HG03108 (cell line): ENCODE measurements around the gene ARHGAP40.
A peak's percentile ranks its signal among the peaks of the same experiment; 100 is the strongest.

Experiments
- ATAC-seq: cut with Tn5 transposase; IDR thresholded peaks from one replicate; pipeline ENCODE4 v1.9.1; 2021; ENCODE audit warnings: moderate library complexity; ENCODE audit not compliant: unreplicated experiment

The ARHGAP40 gene

DNA sequence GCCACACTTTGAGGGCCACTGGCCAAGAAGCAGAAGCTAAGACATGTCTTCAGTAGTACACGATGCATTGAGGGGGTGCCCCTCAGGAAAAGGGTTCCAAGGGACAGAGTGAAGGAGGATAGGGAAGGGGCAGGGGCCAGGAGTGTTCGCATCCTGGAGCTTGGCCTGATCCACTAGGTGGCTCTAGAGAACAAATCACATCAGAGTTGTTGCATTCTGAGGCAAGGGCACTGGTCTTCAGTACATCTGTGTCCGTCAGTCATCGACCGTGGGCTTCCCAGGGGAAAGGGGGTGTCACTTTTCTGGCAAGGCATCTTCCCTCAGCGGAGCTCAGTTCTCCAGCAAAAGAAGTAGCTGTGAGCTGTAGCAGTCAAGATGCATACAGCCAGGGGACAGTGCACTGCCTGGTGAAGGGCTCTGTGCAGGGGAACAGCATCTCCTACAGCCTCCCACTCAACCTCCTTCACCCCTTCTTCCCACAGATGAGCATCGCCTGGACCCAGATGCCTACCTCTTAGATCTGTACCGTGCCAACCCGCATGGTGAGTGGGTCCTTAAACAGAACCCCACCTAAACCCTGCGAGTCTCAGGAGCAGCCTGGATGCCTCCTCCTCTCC lies 47.8 kb downstream of the ARHGAP40 start:
- no peak for ATAC-seq

DNA sequence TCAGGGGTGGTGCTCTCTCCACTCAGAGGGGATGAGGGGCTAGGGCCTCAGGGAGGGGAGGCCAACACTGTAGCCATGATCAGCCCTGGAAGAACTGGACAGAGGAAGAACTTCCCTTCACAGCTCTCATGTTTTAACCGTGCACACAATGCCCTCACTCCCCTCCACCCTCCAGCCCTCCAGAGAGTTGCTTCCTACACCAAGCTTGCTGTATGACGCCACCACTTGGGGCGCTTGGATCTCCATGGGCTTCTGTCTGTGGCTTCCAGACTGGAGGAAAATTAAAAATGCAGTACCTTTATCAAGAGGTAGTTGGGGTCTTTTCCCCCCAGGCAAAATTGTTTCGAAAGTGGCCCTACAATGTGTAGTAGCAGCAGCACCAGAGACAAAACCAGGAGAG lies 48.4 kb downstream of the ARHGAP40 start:
- ATAC-seq, result no peak

DNA sequence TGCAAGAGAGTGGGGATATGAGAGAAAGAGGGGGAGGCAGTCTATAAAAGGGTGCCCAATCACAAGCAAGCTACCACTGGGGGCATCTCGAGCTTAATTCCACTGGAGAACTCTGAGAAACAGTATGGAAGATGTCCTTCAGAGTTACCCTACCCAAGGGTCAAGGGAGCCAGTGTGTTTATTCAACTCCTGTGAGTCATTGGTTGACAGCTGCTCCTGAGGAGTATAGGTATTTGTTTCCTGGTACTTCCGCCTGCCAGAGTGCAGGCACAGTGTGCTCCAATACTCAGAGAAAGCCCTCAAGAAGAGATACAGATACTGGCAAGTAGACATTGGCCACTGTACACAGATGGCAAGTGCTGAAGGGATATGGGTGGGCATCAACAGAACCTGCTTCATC lies 49.5 kb downstream of the ARHGAP40 start:
- ATAC-seq, result no peak

DNA sequence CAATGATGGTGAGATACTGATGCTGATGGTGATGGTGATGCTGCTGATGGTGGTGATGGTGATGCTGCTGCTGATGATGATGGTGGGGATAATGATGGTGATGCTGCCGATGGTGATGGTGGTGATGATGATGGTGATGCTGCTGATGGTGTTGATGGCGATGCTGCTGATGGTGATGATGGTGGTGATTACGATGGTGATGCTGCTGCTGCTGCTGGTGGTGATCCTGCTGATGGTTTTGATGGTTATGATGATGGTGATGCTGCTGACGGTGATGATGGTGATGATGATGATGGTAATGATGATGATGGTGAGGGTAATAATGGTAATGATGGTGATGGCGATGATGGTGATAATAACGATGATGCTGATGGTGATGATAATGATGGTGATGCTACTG lies 50.0 kb downstream of the ARHGAP40 start:
- ATAC-seq, result no peak

DNA sequence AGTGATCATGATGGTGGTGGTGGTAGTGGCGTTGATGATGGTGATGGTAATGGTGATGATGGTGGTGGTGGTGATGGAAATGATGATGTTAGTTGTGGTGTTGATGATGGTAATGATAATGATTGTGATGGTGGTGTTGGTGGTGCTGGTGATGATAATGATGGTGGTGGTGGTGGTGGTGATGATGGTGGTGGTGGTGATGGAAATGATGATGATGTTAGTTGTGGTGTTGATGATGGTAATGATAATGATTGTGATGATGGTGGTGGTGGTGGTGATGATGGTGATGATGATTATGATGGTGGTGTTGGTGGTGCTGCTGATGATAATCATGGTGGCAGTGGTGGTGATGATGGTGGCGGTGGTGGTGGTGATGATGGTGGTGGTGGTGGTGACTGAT lies 51.4 kb downstream of the ARHGAP40 start:
- no peak for ATAC-seq

DNA sequence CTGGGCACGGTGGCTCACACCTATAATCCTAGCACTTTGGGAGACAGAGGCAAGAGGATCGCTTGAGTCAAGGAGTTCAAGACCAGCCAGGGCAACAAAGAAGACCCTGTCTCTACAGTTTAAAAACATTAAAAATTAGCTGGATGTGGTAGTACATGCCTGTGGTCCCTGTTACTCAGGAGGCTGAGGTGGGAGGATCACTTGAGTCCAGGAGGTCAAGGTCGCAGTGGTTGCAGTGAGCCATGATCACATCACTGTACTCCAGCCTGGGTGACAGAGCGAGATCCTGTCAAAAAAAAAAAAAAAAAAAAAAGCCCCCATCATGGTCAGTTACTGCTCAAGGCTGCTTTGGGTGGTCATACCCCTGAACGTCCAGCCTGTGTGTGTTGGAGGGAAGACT lies 55.8 kb downstream of the ARHGAP40 start:
- no peak for ATAC-seq

DNA sequence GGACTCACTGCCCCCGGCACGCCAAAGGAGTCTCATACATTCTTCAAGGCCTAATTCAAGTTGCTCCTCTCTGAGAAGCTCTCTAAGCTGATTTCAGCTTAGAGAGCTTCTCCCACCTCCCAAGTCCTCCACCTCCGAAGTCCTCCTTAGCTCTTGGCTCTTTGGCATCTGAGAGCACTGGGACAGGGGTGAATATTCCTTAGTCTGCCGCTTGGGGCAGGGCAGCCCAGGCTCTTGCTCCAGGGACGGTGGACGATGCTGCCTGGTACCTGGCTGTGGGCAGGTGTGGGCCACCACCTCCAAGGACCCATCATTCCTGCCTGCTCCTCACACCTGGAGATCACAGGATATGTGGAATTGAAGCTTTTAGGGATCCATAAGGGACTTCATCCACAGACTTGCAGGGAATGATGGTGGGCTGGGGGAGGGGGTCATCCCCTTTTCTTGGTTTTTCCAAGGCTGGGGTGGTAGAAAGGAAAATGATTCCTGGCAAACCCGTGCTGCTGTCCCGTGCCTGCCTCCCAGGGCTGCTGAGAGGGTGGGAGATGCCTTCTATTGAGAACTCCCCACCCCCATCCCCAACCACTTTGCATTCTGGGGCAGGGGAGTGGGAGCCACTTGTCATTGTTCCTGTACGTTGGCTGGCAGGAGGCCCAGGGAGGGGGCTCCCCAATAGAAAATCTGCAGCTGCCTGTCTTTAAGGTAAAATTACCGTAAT lies 57.4 kb downstream of the ARHGAP40 start:
- ATAC-seq, result peak; percentile 49

DNA sequence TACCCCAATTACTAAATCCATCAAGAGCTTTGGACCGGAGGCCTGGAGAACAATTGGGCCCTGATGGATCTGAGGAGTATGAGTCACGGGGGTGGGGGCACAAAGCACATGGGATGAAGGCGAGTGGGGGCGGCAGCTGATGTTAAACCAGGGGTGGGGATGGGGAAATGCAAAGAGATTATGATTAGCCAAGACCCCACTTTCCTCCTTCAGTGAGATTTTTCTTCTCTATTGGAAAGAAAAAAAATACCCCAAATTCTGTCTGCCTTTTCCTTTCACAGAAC lies 57.9 kb downstream of the ARHGAP40 start:
- no peak for ATAC-seq

DNA sequence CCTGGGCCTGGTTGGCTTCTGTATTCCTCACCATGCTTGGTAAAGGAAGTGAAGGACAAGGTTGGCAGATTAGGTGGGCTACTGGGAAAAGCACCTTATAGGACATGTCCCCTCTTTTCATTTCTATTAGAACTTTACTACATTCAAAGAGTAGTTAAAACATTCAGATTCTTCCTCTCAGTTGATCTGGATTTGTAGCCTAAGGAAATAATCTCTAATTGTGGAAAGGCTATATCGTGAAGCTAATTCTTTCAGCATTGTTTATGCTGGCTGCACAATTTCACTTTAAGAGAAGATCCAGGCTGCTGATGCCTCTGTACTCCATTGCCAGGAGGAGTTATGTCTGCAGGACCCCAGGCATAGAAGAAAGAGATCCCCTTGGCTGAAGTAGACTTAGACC lies 58.8 kb downstream of the ARHGAP40 start:
- no peak for ATAC-seq

DNA sequence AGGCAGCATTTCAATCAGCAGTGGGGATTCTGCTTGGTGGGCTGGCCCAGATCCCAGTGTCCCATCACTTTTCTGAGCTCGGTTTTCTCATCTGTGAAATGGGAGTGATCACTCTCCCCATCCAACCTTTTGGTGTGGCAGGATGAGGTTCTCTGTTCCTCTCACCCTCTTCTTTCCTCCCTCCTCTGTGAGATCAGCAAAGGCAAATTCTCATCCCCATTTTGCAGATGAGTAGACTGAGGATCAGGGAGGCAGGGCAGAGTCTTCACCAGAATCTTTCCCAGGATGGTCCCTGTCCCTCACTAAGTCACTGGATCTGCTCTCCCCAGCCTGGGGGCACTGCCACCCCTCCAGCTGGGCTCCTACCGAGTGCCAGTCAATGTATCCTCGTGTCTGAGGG lies 62.1 kb downstream of the ARHGAP40 start:
- ATAC-seq, result no peak

DNA sequence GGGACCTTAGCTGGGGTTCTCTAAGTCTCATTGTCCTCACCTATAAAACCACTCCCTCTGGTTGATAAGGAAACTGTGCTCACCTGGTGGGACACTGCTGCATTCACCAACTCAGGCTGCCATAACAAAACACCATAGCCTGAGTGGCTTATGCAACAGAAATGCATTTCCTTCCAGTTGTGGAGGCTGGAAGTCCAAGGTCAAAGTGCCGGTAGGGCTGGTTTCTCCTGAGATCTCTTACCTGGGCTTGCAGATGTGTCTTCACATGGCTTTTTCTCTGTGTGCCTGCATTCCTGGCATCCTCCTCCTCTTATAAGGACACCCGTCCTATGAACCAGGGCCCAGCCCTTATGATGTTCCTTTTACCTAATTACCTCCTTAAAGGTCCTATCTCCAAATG lies 62.7 kb downstream of the ARHGAP40 start:
- ATAC-seq, result no peak

DNA sequence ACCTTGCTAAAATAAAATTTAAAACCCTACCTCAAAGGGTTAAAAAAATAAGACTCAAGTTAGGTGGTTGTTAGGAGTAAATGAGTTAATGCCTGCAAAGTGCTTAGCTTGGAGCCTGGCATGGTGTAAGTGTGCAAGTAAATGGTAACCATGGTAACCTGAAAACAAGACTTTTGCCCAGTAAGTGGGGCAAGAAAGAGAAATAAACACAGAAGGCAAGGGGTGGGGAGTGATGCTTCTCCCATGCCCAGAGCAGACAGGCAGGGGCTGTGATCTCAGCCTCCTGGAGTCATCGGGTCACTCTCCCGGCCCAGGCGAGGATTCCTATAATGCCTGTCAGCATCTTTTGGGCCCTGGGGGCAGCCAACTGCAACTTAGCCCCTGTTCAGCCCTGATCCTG lies 63.5 kb downstream of the ARHGAP40 start:
- ATAC-seq, result no peak

DNA sequence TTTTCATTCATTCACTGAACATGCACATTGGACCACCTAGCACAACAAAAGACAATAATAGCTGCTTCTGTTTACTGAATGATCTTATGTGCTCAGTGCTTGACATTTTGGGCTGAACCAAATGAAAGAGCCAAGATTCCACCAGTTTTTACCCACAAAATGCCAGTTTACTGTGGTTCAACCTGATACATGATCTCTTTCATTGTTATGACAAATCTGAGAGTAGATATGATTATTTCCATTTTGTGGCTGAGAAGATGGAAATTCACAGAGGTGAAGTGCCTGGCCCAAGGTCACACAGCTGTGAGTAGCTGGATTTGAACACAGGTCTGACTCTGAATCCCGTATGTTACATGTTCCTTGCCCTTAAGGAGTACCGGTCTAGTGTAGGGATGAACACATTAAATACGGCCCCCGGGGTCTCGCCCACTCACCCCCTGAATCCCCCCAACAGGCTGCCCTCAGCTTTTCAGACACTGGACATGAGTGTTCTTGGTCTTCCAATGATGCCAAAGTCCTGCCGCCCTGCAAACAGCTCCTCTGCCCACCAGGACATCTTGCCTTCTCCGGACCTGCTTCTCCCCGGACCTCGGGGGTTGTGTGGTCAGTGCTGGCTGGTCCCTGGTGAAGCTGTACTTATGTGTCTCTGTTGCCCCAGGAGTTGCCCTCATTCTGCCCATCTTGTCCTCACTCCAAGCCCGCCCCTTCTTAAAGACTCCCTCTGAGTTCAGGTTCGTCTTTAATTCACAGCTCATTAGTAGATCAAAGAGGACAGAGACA lies 64.1 kb downstream of the ARHGAP40 start:
- ATAC-seq, result no peak

DNA sequence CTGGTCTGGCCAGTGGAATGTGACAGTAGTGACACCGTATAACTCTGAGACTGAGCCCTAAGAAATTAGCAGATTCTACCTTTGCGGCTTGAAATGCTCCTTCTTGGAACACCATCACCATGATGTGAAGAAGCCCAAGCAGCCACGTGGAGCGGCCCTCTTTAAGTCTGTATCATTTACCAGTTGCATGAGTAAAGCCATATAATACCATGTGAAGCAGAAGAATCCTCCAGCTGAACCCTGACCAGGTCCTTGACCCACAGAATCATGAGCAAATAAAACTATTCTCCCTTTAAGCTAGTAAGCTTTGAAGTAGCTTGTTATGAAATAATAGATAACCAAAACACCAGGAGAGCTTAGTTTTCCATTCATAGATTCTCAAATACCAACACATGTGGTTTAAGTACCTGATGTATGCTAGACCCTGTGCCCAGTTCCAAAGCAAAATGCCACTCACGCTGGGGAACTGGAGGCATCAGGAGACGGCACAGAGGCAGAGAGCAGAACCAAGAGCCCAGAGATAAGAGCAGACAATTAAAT lies 65.9 kb downstream of the ARHGAP40 start:
- no peak for ATAC-seq

DNA sequence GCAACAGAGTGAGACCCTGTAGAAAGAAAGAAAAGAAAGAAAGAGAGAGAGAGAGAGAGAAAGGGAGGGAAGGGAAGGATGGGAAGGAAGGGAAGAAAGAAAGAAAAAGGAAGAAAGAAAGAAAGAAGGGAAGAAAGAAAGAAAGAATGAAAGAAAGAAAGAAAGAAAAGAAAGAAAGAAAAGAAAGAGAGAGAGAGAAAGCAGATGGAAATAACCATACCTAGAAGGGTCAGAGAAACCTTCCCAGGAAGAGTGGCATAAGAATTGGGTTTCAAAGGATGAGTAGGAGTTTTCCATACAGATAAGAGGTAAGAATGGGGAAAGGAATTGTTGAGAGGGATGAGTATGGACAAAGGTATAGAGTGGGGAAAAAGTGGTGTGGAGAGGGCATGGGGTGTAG lies 68.1 kb downstream of the ARHGAP40 start:
- ATAC-seq, result no peak

DNA sequence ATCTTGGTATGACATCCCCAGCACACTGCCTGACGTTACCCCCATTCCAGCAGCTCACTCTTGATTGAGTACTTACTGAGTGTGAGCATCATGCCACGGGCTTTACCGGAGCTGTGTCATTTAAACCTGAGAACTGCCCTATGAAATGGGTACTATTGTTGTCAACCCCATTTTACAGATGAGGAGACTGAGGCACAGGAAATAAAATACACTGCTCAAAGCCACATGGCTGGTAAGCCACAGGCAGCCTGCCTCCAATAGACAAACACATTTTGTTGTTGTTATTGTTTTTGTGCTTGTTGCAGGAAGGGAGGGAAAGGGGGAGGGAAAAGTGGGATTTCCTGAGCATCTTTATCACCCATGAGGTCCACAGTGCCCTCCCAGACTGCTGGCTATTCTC lies 69.2 kb downstream of the ARHGAP40 start:
- no peak for ATAC-seq

DNA sequence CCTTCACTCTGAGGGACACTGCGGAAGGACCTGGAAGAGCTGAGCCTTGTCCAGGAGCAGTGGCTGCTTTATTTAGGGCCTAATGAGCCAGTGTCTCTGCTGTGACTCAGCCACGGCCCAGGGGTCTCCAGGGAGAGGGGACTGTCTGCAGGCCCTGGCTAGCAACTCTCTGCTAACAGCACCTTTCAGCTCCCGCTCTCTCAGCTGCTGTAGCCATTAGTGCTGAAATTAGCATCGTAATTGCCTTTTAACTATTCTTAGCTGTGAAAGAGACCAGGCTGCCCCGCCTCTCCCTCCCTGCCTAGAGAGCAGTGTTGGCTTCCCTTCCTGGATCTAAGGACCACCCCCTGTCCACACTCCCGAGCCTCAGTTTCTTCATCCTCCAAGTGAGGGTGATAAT lies 69.6 kb downstream of the ARHGAP40 start:
- no peak for ATAC-seq

DNA sequence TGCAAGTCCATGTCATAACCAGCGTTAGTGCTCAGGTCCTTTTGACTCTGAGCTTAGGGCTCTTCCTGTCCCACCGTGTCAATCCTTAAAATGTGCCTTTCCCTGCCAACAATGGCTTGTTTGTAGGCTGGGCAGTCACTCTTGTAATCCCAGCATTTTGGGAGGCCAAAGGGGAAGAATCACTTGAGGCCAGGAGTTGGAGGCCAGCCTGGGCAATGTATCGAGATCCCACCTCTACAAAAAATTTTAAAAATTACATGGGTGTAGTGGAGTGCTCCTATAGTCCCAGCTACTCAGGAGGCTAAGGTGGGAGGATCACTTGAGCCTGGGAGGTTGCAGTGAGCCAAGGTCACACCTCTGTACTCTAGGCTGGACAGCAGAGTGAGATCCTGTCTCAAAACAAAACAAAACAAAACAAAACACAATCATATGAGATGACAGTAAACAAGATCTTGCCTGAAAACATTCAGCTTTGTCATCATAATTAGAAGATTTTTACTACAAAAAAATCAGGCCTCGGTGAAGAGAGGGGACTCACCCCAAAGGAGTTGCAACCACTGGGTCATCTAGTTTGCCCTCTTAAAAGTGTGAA lies 70.2 kb downstream of the ARHGAP40 start:
- no peak for ATAC-seq

DNA sequence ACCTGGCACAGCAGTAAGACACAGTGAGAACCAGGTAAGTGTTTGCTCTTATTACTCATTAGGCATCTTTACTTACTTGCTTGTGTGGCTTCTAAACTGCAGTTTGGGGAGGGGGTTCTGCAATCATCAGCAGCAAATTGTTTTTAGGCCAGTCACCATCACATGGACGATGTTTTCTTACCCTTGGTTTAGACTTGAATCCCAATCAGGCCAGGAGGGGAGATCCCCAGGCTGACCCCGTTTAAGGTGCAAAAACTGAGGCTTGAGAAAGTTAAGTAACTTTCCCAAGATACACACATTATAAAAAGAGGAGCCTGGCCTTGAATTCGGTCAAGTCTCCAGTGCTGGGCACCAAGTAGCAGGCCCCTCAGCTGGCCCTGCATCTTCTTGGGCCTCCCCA lies 70.9 kb downstream of the ARHGAP40 start:
- no peak for ATAC-seq

DNA sequence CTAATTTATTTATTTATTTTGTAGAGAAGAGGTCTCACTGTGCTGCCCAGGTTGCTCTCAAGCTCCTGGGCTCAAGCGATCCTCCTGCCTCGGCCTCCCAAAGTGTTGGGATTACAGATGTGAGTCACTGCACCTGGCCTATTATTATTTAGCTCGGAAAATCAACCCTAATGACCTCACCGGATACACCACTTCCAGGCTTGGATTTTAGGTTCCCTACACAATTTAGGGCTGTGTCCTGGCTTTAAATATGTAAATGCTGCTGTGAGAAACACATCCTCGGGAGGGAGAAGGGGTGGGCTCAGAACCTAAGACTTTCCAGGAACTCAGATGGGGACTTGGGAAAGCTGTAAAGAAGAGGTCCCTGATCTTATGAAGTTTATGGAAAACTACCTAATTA lies 71.7 kb downstream of the ARHGAP40 start:
- ATAC-seq, result no peak

DNA sequence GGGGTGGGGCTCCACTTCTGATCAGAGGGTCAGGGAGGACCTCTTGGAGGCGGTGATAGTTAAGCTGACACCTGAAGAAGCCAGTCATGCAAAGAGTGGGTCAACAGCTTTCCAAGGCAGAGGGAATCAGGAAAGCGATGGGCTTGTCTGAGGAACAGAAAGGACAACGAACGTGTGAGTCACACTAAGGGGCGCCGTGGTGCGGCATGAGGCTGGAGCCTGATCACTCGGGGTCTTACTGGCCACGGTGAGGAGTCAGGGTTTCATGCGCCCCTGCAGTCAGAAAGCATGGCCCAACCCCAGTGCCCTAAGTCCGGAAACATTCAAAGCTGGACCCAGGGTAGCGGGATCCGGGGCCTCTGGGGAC lies 72.1 kb downstream of the ARHGAP40 start:
- no peak for ATAC-seq
